ENCODE results near the gene THRA.
A peak's percentile ranks its signal among the peaks of the same experiment; 100 is the strongest.

THRA gene

GRCh38 chr17:40026816-40027613, 35.8 kb upstream of the THRA start:
- DNase-seq = peak; percentile 70

DNA sequence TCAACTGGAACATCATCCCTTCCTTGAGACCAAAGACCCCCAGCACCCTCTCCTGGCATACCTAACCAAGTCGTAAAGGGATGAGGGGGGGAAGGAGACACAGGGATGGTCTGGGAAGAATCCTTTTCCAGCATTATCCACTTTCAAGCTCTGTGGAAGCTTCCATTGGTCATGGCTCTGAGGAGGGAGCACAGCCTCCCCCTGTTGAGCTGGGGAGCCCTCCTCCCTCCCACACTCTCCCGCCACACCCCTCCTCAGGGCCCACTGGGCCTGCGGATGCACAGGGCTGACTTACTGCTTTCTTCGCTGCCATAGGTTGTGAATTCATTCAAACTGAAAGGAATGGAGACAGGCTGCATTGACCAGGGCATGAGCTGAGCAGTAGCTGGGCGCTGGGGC, 35.2 kb upstream of the THRA start:
- no peak for DNase-seq

GRCh38 chr17:40028595-40028994, 34.2 kb upstream of the THRA start:
- DNase-seq = no peak

DNA sequence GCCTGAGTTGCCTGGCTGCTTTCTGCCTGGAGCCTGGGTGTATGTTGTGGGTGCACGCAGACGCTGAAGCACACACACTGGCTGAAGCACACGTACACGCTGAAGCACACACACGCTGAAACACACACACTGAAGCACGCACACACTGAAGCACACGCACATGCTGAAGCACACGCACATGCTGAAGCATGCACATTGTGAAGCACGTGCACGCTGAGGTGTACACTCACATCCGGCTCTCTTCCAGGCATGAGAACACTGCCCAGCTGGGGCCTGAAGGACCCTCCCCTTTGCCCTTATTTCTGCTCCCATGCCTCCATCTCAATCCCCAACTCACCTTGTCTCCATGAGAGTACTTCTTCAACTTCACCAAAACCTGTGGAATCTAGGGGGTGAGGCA, 31.1 kb upstream of the THRA start:
- DNase-seq = no peak

DNA sequence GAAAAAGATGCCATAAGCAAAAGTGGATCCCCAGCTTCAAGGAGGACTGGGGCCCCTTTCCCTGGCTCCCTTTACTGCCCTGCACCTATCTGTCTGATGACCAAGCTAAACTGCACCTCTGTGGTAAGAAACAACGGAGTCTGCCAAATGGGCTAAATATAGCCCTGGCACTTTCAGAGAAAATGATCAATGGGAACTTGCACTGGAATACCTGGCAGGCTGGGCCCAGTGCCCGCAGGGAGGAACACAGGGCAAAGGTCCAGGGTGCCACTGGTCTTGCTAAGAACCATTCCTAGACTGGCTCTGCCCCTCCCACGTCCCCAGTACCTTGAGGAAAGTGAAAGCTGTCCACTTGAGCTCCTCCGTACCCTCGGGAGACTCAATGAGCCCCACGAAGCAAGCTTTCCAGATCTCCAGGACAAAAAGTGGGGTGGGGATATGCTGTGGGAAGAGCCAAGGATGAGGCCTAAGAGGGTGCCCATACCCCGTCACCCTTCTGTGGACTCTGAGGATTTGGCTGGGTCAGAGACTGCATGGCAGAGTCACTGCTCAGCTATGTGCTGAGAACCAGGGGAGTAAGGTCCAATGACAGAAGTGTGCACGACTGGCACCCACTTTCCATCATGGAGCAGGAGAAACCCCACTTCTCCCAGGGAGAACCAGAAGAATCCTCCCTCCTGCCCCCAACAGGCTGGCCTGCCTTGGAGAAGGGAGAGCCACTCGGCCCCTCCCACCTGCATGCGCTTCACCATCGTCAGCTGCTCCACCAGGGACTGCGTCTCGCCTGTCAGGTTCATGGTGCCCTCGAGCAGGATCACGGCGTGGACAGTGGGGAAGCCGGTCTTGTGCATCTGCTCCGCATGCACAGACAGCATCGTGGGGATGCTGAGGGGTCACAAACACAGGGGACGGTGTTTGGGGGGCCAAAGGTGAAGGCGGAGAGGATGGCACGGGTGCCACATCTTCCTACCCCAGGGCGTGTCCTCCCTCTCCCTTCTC, 30.1 kb upstream of the THRA start:
- no peak for DNase-seq

- no peak for DNase-seq
These were observed 29.4 kb upstream of the THRA start for GRCh38 chr17:40033339-40033738.

GRCh38 chr17:40034426-40035161, 28.2 kb upstream of the THRA start:
- DNase-seq = no peak

DNA sequence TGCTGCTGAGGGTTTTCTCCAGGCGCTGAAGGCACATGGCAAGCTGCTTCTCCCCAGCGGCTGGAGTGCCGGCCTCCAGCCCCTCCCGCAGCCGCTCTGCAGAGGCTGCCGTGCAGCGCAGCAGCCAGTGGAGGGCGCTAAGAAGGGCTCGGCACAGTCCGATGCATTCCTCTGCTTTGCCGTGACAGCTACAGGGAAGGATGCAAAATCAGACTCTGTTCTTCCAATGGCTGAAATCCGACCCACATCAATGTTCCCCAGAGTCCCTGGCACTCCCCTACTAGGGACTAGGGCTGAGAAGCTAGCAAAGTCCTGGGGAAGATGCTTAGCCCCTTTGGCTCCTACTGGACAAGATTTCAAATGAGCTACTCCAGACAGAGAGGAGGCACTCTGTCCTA, 27.6 kb upstream of the THRA start:
- no peak for DNase-seq

DNA sequence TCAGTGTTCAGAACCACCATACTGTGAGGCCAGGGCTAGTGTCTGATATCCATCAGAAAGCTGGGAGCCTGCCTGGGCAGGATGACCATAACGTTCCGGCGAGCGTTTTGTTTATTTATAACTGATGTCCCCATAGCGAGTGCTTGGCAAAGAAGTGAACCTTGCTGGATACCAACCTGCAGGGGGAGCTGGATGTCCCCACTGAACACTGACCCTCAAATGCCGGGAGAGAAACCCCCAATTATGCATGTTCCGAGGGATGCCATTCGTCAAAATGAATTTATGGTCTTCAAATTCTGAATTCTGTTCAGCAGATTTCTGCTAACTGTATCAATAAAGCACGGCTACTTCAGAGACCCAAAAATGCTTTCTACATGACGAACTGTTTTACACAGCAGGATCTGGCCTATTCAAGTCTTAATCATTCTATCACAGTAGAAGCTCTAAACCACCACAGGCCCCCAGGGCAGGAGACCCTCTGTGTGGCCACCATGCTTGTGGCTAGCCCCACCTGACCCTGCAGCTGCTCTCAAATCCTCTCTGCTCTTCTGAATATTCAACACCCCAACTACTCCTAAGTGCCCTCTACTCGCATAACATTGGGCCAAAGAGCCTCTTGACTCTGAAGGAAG, 23.8 kb upstream of the THRA start:
- DNase-seq = no peak

DNA sequence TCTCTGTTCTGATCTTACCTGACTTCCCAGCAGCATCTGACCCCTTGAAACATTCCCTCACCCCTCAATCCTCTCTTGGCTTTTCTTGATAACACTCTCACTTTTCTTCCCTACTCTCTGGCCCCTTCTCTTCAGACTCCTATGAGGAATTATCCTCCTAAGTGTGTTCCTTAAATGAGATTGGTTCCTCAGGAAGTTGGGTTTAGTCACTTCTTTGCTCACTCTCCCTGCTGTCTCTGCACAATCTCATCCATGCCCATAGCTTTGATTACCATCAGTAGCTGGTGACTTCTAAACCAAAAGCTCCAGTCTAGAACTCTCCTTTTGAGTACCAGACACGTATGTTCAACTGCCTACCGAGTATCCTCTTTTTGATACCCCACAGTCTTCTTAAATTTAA, 21.6 kb upstream of the THRA start:
- no peak for DNase-seq

DNA sequence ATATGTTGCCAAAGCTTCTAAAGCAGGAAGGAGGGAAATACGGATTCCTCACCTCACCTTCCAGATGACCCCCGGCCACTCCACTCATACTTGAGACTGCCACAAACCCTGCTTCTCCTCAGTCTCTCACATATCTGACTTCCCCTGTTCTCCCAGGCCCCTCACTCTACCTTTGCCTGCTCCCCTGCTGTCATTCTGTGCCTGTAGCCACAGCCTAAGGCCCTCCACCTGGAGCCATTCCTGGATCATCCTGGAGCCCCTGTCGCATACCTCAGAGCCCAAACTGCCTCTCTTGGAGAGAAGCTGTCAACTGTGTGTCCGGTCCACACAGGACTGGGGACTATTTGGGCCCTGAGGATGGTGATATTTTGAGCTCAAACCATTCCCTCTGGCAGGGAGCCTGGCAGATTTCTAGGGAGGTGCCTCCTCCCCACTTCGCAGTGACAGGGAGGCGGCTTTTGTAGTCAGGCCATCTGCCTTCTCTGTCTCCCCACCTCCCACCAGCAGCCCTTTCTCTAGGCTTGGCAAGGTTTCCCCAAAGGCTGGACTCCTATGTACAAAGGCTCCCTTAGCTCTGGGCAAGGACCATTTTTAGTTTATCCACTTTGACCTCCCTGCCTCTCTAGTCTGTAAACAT, 6.3 kb upstream of the THRA start:
- no peak for DNase-seq

DNA sequence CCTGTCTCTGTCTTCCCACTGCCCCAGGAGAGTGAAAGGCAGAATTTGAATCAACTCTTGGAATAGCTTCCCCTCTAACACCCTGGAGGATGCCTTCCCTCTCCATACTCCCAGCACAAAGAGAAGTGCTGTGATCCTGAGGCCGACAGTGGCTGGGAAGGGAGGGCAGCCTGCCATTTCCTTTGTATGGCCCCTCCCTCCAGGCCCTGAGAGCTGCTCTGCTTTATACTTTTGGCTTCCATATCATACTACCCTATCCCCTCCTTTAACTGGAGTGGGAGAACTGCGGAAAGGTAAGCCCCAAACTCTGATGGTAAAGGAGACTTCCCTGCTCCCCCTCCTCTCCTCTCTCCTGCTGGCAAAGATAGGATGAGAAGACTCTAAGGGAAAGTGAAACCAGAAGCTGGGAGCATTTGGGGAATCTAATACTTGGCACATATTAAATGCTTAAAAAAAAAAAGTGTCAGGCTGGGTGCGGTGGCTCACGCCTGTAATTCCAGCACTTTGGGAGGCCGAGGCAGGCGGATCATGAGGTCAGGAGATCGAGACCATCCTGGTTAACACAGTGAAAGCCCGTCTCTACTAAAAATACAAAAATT, 4.5 kb upstream of the THRA start:
- DNase-seq = no peak

- DNase-seq = no peak
These were observed 3.9 kb upstream of the THRA start for GRCh38 chr17:40058865-40059264.

GRCh38 chr17:40059729-40060475, 2.9 kb upstream of the THRA start:
- DNase-seq = no peak

- no peak for DNase-seq
These were observed 1.7 kb upstream of the THRA start for GRCh38 chr17:40060887-40061608.

DNA sequence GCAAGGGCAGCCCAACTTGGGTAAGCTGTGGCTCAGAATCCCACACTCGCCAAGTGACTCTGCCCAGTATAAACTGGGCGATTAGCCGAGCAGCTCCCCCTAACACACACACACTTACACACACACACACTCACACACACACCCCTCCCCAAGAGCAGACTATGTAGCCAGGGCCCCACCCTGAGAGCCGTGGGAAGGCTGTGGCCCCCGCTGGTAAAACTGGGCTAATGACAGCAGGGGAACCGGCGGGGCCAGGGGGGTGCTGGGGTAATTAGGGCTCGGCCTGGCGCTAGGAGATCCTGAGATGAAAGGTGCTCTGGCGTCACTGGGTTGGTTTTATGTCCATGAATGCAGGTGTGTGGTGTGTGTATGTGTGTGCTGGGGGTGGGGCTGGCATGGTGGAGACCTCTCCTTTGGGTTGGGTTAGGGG, 1.1 kb upstream of the THRA start:
- DNase-seq = no peak

DNA sequence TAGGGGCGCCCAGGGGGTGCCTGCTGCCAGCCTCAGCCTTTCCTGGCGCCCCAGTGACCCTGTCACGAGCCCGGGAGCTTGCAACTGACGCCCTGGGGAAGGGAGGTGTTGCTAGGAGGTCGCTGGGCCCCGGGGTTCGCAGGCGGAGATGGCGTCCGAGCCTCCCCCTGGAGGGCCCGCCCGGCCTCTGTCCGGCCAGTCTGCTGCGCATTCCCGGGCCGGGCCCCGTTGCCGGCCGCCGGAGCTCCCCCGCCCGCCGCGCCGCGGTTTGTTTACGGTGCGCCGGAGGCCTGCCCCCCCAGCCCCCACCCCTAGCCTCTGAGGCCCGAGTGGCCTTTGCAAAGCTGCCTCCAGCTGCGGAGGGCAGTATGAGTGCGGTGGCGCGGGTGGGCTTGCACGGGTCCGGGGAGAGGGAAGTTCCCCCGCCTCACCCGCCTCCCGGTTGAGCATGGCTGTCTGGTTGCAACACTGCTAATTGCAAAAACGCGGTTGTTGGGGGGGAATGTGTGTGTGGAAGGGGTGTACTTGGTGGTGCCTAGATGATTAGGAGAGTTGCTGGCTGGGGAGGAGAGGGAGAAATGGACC, 514 bp downstream of the THRA start:
- DNase-seq = no peak

DNA sequence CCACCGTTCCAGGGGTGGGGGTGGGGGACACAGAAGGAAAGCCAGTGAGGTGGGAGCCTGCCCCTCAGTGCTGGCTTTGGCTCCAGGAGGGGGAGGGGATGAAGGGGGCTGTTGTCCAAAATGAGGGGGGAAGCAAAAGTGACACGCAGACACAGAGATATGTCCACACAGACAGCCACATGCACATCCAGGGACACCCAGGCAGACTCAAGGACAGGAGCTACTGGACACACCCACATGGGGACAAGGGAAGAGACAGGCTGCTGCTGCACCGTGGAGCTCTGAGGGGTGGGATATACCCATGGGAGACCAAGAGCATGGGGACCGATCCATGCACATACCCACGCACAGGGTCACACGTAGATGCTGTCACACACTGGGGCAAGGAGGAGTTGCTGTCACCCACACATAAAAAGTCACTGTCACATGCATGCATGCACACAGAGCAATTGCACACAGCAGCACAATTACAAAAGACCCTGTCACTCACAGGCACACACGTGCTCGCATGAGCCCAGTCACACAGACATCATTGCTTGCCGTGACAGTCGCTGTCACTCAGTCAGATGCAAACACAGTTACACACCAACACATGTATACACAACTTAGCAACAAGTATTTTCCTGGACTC, 1.3 kb downstream of the THRA start:
- DNase-seq = no peak

- DNase-seq = no peak
These were observed 2.4 kb downstream of the THRA start for GRCh38 chr17:40064971-40065768.
